Activated gamma-delta T cell (primary cell): Measurements from ENCODE around the gene MAN1B1.

Experiments used
- DNase-seq: peaks from one replicate; lab custom pipeline; 2025; lab: John Stamatoyannopoulos, UW

MAN1B1 gene

GRCh38 chr9:137084526-137084925 is 2.3 kb upstream of the MAN1B1 start:
- DNase-seq, result no peak

DNA sequence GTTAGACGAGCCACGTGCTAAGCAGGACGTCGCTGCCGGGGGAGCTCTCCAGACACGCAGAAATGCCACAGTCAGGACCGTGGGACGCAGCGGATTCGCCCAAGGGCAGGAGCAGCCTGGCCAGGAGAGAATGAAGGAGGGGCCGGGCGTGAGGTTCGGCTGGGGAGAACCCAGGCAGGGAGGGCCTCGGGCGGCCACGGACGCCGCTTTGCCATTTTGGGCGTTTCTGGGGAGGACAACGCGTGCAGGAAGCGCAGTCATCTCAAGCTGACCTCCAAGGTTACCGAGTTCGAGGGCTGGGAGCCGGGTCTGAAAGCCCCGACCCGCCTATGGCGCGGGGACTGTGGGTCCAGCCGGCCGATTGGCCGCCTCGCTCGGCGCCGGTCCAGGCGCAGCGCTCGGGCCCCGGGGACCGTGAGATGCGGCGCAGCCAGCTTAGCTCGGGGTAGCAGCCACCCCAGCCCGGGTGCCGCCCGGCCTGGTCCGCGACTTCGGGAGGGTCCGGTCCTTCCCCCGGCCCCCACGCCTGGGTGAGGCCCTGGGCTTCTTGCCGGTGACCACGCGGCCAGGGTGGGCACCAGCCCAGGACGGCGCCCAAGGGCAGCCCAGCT is 760 bp upstream of the MAN1B1 start:
- DNase-seq, result no peak

DNA sequence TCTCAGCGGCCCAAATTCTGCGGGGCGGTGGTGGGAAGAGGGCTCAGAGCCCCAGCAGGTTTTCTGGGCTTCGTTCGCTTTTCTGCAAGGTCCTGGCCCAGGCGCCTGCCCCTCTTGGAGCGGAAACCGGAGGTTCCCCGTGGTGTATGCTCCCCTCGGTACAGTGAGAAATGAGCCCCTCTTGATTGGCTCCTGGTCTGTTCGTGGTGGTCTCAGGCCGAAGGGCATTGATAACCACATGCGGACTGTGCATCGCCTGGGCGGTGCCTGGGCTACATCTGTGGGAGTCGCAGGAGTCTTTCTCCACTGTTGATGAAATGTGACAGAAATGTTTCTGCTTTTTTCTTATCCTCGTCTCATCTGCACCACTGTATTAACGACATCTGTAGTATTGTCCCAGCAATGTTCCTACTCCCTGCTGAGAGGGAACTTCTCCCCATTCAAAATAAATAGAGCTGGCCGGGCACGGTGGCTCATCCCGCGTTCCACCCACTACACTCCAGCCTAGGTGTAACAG is 682 bp downstream of the MAN1B1 start:
- no peak for DNase-seq

GRCh38 chr9:137088121-137088520 is 1.3 kb downstream of the MAN1B1 start:
- no peak for DNase-seq

- no peak for DNase-seq
Measured at GRCh38 chr9:137089232-137089947, 2.6 kb downstream of the MAN1B1 start.

GRCh38 chr9:137095664-137096517 is 9.1 kb downstream of the MAN1B1 start:
- DNase-seq, result peak; percentile 50

GRCh38 chr9:137096785-137097546 is 10.2 kb downstream of the MAN1B1 start:
- no peak for DNase-seq

- DNase-seq, result no peak
Measured at GRCh38 chr9:137097761-137098462, 11.1 kb downstream of the MAN1B1 start.

- DNase-seq, result no peak
Measured at GRCh38 chr9:137099231-137099630, 12.4 kb downstream of the MAN1B1 start.

DNA sequence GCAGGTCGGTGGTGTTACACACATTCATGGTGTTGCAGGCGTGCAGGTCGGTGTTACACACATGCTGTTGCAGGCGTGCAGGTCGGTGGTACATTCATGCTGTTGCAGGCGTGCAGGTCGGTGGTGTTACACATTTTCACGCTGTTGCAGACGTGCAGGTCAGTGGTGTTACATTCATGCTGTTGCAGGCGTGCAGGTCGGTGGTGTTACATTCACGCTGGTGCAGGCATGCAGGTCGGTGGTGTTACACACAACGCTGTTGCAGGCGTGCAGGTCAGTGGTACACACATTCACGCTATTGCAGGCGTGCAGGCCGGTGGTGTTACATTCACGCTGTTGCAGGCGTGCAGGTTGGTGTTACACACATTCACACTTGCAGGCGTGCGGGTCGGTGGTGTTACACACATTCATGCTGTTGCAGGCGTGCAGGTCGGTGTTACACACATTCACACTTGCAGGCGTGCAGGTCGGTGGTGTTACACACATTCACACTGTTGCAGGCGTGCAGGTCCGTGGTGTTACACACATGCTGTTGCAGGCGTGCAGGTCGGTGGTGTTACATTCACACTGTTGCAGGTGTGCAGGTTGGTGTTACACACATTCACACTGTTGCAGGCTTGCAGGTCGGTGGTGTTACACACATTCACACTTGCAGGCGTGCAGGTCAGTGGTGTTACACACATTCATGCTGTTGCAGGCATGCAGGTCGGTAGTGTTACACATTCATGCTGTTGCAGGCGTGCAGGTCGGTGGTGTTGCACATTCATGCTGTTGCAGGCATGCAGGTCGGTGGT is 16.6 kb downstream of the MAN1B1 start:
- DNase-seq, result no peak

DNA sequence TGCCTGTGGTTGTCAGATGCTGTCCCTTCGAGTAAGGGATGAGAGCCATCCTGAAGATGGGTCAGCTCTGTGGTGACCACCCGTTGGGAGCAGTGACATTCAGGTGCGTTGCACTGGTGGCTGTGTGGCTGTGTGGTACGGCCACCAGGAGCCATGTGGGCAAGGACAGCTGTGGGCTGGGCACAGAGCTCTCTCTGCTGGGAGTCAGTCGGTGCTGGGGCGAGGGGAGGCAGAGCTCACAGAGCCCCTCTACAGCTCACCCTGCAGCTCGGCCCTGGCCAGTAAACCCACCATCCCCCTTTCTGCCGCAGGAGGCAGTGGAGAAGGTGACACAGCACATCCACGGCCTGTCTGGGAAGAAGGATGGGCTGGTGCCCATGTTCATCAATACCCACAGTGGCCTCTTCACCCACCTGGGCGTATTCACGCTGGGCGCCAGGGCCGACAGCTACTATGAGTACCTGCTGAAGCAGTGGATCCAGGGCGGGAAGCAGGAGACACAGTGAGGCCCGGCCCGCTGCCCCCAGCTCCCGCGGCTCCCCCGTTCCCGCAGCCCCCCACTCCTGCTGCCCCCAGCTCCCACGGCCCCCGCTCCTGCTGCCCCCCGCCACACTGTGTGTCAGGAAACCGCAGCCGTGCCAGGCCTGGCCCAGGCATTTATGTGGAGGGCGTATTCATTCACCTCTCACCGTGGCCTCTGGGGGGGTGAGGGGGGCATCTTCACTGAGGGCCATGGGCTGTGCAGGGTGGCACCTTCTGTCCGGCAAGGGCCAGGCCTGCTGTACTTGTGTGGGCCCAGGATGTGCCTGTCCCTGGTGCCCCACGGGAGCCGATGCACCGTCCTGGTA is 19.3 kb downstream of the MAN1B1 start:
- DNase-seq, result no peak

- DNase-seq, result no peak
Measured at GRCh38 chr9:137106662-137107250, 20.0 kb downstream of the MAN1B1 start.

DNA sequence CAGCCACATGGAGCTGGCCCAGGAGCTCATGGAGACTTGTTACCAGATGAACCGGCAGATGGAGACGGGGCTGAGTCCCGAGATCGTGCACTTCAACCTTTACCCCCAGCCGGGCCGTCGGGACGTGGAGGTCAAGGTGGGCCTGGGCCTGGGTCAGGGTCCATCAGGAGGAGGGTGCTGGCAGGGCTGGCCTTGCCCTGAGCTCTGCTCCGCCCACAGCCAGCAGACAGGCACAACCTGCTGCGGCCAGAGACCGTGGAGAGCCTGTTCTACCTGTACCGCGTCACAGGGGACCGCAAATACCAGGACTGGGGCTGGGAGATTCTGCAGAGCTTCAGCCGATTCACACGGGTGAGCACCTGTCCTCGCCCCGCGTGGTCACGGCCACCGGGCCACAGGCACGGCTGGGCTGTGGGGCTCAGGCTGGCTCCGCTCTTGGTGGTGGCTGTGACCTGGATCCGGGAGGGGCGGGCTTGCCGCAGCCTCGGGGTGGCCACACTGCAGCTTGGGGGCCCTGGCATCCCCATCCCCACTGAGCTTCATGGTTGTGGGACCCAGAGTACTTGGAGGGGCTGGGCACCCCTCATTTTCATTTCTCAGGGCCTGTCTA is 20.6 kb downstream of the MAN1B1 start:
- no peak for DNase-seq

GRCh38 chr9:137107982-137108381 is 21.2 kb downstream of the MAN1B1 start:
- no peak for DNase-seq

DNA sequence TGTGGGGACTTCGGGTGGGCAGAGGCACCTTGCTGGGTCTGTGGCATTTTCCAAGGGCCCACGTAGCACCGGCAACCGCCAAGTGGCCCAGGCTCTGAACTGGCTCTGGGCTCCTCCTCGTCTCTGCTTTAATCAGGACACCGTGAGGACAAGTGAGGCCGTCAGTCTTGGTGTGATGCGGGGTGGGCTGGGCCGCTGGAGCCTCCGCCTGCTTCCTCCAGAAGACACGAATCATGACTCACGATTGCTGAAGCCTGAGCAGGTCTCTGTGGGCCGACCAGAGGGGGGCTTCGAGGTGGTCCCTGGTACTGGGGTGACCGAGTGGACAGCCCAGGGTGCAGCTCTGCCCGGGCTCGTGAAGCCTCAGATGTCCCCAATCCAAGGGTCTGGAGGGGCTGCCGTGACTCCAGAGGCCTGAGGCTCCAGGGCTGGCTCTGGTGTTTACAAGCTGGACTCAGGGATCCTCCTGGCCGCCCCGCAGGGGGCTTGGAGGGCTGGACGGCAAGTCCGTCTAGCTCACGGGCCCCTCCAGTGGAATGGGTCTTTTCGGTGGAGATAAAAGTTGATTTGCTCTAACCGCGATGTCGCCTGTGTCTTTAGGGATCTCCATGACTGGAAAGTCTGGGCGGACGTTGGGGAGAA is 21.9 kb downstream of the MAN1B1 start:
- DNase-seq, result no peak

- DNase-seq, result no peak
Measured at GRCh38 chr9:137109250-137110146, 22.7 kb downstream of the MAN1B1 start.
